ENCODE results near the gene CEACAM21.
A peak's percentile ranks its signal among the peaks of the same experiment; 100 is the strongest.

Gene CEACAM21

DNA sequence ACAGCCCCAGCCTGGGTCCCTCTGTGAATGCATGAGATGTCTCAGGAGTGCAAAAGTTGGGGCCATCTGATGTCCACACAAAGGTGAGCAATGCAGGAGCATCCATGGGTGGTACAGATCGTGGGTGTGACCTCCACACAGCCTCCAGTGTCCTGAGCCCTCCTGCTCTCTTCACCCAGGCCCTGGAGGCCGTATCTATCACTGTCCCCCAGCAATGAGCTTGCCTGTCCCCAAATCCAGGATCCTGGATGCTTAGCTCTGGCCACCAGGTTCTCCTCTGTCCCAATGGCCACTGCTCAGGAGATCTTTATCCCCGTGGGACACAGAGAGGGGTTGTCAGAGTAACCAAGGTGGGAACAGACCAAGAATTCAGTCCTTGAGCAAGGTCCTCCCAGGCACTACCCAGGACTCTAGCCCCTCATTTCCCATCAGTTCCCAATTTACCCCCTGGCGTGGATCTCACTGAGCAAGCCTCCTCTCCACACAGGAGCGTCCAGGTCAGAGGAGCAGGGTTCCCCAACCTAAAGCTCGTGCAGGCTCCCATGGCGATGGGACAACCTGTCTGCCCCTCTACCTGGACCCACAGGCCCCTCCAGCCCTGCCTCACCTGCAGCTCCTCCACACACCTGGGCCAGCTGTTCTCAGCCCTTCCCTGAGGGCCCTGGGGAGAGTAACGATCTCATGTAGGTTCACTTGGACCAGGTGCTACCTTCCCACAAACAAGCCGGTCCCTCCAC is 11.3 kb downstream of the CEACAM21 start:
- no peak for DNase-seq (ENCODE audit: low read depth)

GRCh38 chr19:41587838-41588210 is 11.9 kb downstream of the CEACAM21 start:
- DNase-seq (ENCODE audit: low read depth) = no peak

DNA sequence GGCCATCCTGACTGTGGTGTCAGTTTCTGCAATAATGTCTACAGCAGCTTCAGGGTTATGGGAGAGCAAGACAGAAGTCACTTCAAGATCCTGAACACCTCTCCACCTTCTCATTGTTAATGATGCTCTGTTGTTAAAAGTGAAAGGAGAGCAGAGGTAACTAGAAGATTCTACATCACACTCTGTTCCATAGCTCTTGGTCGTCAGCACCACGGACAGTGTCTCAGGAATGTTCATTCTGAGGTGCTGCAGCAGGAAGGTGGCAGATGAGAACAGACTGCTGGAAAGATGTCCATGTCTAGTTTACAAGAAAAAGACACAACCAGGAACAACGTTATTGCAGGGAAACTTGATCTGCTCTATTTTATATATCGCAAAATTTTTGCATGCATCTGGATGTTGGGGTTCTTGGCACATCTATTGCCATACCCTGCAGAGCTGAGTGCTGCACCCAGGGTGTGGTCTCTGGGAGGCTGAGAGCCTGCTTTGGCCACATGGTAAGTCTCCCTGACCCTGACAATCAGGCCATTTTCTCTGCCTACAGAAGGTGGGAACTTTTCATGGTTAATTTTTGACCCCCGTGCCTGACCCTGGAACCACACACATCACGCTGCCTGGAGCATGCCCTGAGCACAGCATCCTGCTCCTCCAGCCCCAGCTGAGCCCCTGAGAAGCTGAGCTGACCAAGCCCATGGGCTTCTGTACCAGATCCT is 12.7 kb downstream of the CEACAM21 start:
- peak; percentile 31 for DNase-seq (ENCODE audit: low read depth)

DNA sequence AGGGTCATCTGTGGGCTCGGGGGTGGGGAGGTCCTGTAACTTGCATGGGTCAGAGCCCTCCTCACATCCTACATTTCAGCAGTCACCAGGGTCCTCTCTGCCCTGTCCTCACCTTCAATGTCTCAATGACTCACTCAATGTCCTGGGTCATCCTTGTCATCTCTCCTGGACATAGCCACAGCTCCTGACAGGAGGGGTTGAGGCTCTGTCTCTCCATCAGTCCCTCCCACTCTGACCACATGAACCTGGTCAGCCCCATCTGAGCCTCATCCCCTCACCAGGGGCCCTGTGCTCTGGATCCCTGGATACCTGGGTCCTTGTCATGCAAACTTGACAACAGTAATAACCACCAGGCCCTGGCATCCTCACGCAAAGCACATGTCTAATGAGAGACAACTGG is 13.4 kb downstream of the CEACAM21 start:
- DNase-seq (ENCODE audit: low read depth) = no peak

GRCh38 chr19:41590936-41591335 is 15.0 kb downstream of the CEACAM21 start:
- no peak for DNase-seq (ENCODE audit: low read depth)

GRCh38 chr19:41591951-41592562 is 16.1 kb downstream of the CEACAM21 start:
- DNase-seq (ENCODE audit: low read depth) = no peak

DNA sequence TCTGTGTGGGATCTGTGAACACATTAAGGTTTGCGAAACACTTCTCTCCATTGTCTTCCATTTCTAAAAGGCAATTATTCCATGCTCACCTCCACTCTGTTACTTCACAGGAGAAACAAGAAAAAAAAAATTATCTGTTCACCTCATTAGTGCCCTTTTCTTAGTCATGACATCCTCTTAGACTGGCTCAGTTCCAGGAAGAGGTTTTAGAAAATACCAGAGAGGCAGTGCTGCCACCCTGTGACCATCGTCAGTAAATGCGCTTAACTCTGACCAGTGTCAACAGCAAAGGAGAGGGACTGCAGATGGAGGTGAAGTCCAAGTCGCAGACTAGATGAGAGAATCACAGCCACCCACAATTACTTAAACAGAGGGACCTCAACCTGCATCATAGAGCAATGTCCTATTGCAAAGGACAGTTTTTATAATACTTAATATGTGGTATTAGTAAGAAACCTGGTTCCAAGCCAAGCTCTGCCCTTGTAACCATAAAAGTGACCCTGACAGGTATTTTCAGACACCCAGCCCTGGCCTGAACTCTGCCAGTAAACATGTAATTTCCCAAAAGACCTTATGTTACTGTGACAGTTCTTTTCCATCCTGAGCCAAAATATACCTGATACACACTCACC is 19.4 kb downstream of the CEACAM21 start:
- DNase-seq (ENCODE audit: low read depth) = peak; percentile 88

GRCh38 chr19:41595890-41596280 is 19.9 kb downstream of the CEACAM21 start:
- DNase-seq (ENCODE audit: low read depth) = no peak

- DNase-seq (ENCODE audit: low read depth) = peak; percentile 69
These were observed 21.7 kb downstream of the CEACAM21 start for GRCh38 chr19:41597600-41598041.

DNA sequence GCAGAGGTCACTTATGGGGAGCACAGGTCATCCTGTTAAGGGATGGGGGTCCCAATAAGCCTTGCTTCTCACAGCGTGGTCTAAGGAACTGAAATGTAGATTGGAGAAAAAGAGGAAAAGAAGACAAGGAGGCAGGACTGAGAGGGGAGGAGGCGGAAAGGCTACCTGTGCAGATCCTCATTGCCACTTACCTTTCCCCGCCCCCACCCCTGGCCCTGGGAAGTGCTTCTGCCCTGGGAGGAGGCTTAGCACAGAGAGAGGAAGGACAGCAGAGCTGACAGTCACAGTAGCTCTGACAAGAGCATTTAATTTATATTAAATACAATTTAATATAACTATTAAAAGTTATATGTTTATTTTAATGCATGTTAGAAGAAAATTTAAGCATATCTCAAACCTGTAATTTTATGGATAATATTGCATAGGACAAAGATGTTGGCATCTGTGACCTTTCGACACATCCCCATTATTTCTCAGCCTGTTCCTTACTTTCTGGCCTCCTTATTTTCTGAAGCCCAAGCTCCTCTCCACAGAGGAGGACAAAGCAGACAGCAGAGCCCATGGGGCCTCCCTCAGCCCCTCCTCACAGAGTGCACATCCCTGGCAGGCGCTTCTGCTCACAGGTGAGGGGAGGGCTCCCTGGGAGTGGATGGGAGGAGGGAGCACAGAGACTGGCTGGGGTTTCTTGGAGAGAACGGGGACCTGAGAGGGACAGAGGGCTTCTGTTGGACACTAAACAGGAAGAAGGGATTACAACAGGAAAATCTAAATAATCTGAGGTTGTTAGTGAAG is 23.4 kb downstream of the CEACAM21 start:
- DNase-seq (ENCODE audit: low read depth) = no peak

DNA sequence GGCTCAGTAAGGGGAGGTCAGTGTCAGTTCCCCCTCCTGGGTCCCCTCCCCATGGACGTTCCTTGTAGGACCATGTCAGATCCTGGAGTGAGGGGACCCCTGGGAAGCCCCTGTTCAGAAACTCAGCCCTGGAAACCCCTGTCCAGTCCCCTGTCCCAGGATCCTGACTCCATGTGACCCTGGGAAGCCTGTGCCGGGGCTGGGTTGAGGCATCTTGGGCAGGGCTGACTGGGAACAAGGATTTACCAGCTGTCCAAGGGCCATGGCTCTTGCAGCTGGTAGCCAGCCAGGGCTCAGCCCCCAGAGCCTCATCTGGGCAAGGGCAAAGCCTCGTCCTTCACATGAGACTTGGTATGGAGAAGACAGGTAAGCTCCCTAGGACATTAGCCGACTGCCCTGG is 25.8 kb downstream of the CEACAM21 start:
- no peak for DNase-seq (ENCODE audit: low read depth)

DNA sequence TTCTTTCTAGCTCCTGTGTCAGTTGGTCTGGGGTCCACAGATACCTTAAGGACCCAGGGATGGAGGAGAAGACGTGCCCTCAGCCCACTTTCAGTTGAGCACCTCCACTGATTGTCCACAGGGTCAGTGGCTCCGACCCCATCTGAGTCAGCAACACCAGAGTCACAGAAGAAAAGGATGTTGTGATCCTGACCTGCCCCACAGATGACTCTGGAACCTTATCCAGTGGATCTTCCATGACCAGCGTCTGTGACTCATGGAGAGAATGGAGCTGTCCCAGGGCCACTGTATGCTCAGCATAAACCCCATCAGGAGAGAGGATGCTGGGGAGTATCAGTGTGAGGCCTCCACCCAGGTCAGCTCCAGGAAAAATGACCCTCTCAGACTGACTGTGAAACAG is 28.9 kb downstream of the CEACAM21 start:
- no peak for DNase-seq (ENCODE audit: low read depth)

- DNase-seq (ENCODE audit: low read depth) = no peak
These were observed 30.4 kb downstream of the CEACAM21 start for GRCh38 chr19:41606215-41606837.

GRCh38 chr19:41607668-41608067 is 31.7 kb downstream of the CEACAM21 start:
- no peak for DNase-seq (ENCODE audit: low read depth)

GRCh38 chr19:41610789-41611188 is 34.8 kb downstream of the CEACAM21 start:
- DNase-seq (ENCODE audit: low read depth) = no peak

- no peak for DNase-seq (ENCODE audit: low read depth)
These were observed 36.5 kb downstream of the CEACAM21 start for GRCh38 chr19:41612483-41612882.

- DNase-seq (ENCODE audit: low read depth) = no peak
These were observed 39.2 kb downstream of the CEACAM21 start for GRCh38 chr19:41615207-41615606.

- DNase-seq (ENCODE audit: low read depth) = peak; percentile 25
These were observed 41.0 kb downstream of the CEACAM21 start for GRCh38 chr19:41616792-41617621.

DNA sequence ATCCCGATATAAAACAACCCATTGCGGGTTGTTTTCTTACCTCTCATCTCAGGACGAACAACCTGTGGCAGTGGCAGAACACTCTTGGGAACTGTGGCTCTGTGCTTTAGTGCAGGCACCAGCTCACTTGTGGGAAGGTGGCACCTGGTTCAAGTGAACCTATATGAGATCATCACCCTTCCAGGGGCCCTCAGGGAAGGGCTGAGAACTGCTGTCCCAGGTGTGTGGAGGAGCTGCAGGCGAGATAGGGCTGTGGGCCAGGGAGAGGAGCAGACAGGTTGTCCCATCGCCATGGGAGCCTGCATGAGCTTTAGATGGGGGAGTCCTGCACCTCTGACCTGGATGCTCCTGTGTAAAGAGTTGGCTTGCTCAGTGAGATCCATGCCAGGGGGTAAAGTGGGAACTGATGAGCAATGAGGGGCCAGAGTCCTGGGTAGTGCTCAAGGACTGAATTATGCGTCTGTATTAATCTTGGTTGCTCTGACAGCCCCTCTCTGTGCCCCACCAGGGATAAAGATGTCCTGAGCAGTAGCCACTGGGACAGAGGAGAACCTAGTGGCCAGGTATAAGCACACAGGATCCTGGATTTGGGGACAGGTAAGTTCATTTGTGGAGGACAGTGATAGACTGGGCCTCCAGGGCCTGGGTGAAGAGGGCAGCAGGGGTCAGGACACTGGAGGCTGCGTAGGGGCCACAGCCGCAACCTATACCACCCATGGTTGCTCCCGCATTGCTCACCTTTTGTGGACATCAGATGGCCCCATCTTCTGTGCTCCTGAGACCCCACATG is 42.2 kb downstream of the CEACAM21 start:
- no peak for DNase-seq (ENCODE audit: low read depth)

Data from ELR (cell line).